Astrocyte (in vitro differentiated cells and primary cell): ENCODE results near the gene THBS4. TPM values are rescaled to one million over a fixed set of nuclear protein-coding genes. Genes with fewer than 3 reads are reported as not detected.

Experiments used
- DNase-seq: peaks from one replicate; pipeline ENCODE4 v3.0.0-alpha.2; 2010; ENCODE audit warnings: low read depth
- FAIRE-seq: peaks from 2 replicates; lab custom pipeline; 2011; peaks lifted over from hg19 to GRCh38; lab: Jason Lieb, UNC
- H2AFZ ChIP-seq: 2 replicates; pipeline ENCODE4 v1.6.0; 2012; ENCODE audit warnings: low read depth, low read length, inconsistent platforms
- H3K27ac ChIP-seq: 2 replicates; pipeline ENCODE4 v1.5.1; 2011; ENCODE audit warnings: low read depth, low read length, inconsistent platforms
- H3K27me3 ChIP-seq: 2 replicates; pipeline ENCODE4 v1.6.0; 2011; ENCODE audit warnings: low read length, inconsistent platforms; ENCODE audit not compliant: insufficient read depth
- H3K36me3 ChIP-seq: 2 replicates; pipeline ENCODE4 v1.5.1; 2011; ENCODE audit warnings: low read length, inconsistent platforms; ENCODE audit not compliant: insufficient read depth
- H3K4me1 ChIP-seq: 2 replicates; pipeline ENCODE4 v1.5.1; 2011; ENCODE audit warnings: low read length, inconsistent platforms; ENCODE audit not compliant: insufficient read depth
- H3K4me2 ChIP-seq: 2 replicates; pipeline ENCODE4 v1.6.0; 2012; ENCODE audit warnings: low read length, inconsistent platforms
- H3K4me3 ChIP-seq: 2 replicates; pipeline ENCODE4 v1.5.1; 2011; ENCODE audit warnings: low read depth, mild to moderate bottlenecking, low read length, inconsistent platforms; ENCODE audit not compliant: insufficient read depth
- H3K79me2 ChIP-seq: 2 replicates; pipeline ENCODE4 v1.6.0; 2012; ENCODE audit warnings: mild to moderate bottlenecking, low read length, inconsistent platforms; ENCODE audit not compliant: insufficient read depth
- H3K9ac ChIP-seq: 2 replicates; pipeline ENCODE4 v1.6.0; 2012; ENCODE audit warnings: mild to moderate bottlenecking, low read length, inconsistent platforms
- H3K9me3 ChIP-seq: 2 replicates; pipeline ENCODE4 v1.5.1; 2012; ENCODE audit warnings: low read depth, mild to moderate bottlenecking, low read length, inconsistent platforms; ENCODE audit not compliant: insufficient read depth
- H4K20me1 ChIP-seq: 2 replicates; pipeline ENCODE4 v1.6.0; 2012; ENCODE audit warnings: low read length, inconsistent platforms; ENCODE audit not compliant: insufficient read depth
- H3K27ac Mint-ChIP-seq: one replicate; pipeline ENCODE4 v1.8.0; 2021; ENCODE audit warnings: mild to moderate bottlenecking, mixed read lengths; ENCODE audit not compliant: unreplicated experiment
- H3K27me3 Mint-ChIP-seq: one replicate; pipeline ENCODE4 v1.8.0; 2021; ENCODE audit warnings: low read depth, mixed read lengths; ENCODE audit not compliant: unreplicated experiment
- H3K36me3 Mint-ChIP-seq: one replicate; pipeline ENCODE4 v1.8.0; 2021; ENCODE audit warnings: low read depth, mixed read lengths; ENCODE audit not compliant: unreplicated experiment
- H3K4me1 Mint-ChIP-seq: one replicate; pipeline ENCODE4 v1.8.0; 2021; ENCODE audit warnings: low read depth, mixed read lengths; ENCODE audit not compliant: unreplicated experiment
- H3K4me3 Mint-ChIP-seq: one replicate; pipeline ENCODE4 v1.8.0; 2021; ENCODE audit warnings: mild to moderate bottlenecking, moderate library complexity, mixed read lengths; ENCODE audit not compliant: unreplicated experiment
- H3K9me3 Mint-ChIP-seq: one replicate; pipeline ENCODE4 v1.8.0; 2021; ENCODE audit warnings: mild to moderate bottlenecking, mixed read lengths; ENCODE audit not compliant: unreplicated experiment
- EZH2 ChIP-seq: IDR thresholded peaks from 2 replicates; pipeline ENCODE4 v1.6.1; 2012; ENCODE audit warnings: mild to moderate bottlenecking, low read length, inconsistent platforms; ENCODE audit not compliant: insufficient read depth
- total RNA-seq: library from RNA; stranded (reverse); gene quantifications from 2 replicates; pipeline ENCODE4 v1.2.1, GENCODE V29; 2021
- TF ChIP-seq, protein P1 (sequence below): IDR thresholded peaks from 2 replicates; pipeline ENCODE4 v1.5.1; 2011; ENCODE audit warnings: low read depth, mild to moderate bottlenecking, inconsistent platforms, low read length, moderate library complexity; ENCODE audit not compliant: insufficient read depth

Gene THBS4
- total RNA-seq, 1 donor from 2014 or later = 1.1 TPM

DNA sequence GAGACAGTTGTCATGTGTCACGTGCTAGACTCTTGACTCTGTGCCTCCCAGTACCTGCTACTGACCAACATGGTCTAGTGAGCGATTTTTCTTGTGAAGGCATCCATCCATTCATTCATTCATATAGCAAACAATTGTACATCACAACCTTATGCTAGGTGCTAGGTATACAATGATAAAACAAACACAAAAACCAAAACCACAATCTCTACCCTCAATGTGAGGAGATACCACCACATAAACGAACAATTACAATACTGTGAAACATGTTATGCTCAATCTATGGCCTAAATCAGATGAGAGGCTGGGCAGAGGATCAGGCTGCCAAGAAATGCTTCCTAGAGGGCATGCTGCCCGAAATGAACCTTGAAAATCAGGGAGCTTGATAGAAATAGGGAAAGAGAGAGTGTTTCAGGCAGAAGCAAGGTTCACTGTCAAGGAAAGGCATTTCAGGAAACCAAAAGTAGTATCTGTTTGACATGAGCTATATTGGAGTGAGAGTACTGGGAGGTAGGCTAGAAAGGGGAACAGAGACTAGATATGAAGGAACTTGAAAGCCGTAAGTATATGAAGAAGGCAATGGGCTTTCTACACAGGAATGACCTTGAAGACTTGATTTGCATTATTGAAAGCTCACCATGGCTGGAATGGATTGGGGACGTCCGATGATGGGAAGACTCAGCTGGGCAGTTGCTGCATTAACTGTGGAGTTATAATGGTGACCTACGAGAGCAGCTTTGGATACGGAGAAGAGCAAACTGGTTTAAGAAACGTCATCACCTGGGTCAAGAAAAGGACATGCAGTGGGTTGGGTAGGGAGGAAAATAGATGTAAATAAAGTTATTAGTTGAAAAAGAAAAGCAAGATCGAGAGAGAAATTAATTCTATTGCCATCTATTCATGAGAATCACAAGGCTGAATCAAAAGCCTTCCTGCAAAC is 90.1 kb downstream of the THBS4 start:
- peaks cover 21% of the 10 kb centered on the region for H3K4me1 Mint-ChIP-seq
- peak; percentile 73 for FAIRE-seq
- peak overlapping the region; percentile 68 for H3K4me2 ChIP-seq

DNA sequence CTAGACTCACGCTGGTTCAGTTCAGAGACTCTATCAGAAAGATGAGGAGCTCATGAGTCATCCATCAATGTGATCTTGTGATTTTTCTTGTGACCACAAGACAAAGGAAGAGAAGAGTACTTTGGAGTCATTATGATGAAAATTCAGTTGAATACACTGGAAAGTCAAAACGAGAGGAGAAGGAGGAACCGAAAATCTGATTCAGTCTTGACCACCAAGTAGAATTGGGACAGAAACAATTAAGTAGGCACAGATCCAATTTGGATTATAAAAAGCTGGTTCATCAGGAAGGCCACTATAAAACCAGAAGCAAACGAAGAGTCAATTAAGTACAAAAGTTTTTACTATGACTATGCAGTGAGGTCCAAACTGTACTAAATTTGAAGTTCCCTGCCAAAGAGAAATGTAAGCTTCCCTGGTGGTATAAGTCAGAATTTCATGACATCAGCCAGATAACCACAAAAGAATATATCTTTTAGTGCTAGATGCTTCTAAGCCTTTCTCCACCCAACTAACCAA is 90.9 kb downstream of the THBS4 start:
- H3K27ac ChIP-seq = peak overlapping the region; percentile 73
- peaks cover 21% of the 10 kb centered on the region for H3K4me1 Mint-ChIP-seq
- no peaks in the 10 kb centered on the region for H3K79me2 ChIP-seq
- H3K27ac Mint-ChIP-seq = peak overlapping the region; percentile 79
- no peaks in the 10 kb centered on the region for H3K9me3 Mint-ChIP-seq
- DNase-seq = peak; percentile 86
- peak overlapping the region; percentile 68 for H3K4me2 ChIP-seq
- H3K27me3 Mint-ChIP-seq = no peaks in the 10 kb centered on the region
- H2AFZ ChIP-seq = peak overlapping the region; percentile 25
- H3K4me3 Mint-ChIP-seq = no peak overlapping the region
- H4K20me1 ChIP-seq = no peaks in the 10 kb centered on the region
- peaks cover 15% of the 10 kb centered on the region for H3K4me1 ChIP-seq
- no peaks in the 10 kb centered on the region for H3K36me3 Mint-ChIP-seq
- H3K9ac ChIP-seq = peak overlapping the region; percentile 45
- H3K4me3 ChIP-seq = peak overlapping the region; percentile 25
- H3K27me3 ChIP-seq = no peaks in the 10 kb centered on the region
- FAIRE-seq = peak; percentile 88
- no peaks in the 10 kb centered on the region for H3K36me3 ChIP-seq
- TF ChIP-seq, protein P1, sequence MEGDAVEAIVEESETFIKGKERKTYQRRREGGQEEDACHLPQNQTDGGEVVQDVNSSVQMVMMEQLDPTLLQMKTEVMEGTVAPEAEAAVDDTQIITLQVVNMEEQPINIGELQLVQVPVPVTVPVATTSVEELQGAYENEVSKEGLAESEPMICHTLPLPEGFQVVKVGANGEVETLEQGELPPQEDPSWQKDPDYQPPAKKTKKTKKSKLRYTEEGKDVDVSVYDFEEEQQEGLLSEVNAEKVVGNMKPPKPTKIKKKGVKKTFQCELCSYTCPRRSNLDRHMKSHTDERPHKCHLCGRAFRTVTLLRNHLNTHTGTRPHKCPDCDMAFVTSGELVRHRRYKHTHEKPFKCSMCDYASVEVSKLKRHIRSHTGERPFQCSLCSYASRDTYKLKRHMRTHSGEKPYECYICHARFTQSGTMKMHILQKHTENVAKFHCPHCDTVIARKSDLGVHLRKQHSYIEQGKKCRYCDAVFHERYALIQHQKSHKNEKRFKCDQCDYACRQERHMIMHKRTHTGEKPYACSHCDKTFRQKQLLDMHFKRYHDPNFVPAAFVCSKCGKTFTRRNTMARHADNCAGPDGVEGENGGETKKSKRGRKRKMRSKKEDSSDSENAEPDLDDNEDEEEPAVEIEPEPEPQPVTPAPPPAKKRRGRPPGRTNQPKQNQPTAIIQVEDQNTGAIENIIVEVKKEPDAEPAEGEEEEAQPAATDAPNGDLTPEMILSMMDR = peak; percentile 13
- no peak for TF ChIP-seq EZH2
- no peaks in the 10 kb centered on the region for H3K9me3 ChIP-seq

More for the DNA sequence above, 90.1 kb downstream of the THBS4 start:
- H3K36me3 ChIP-seq = no peaks in the 10 kb centered on the region
- H3K9ac ChIP-seq = peak overlapping the region; percentile 45
- H3K9me3 ChIP-seq = no peaks in the 10 kb centered on the region
- no peak overlapping the region for H2AFZ ChIP-seq
- H3K79me2 ChIP-seq = no peaks in the 10 kb centered on the region
- H3K4me3 Mint-ChIP-seq = no peak overlapping the region
- no peaks in the 10 kb centered on the region for H3K27me3 ChIP-seq
- no peak for DNase-seq
- H3K27me3 Mint-ChIP-seq = no peaks in the 10 kb centered on the region
- peaks cover 15% of the 10 kb centered on the region for H3K4me1 ChIP-seq
- TF ChIP-seq EZH2 = no peak
- H3K4me3 ChIP-seq = no peak overlapping the region
- H3K27ac Mint-ChIP-seq = peak overlapping the region; percentile 51
- H4K20me1 ChIP-seq = no peaks in the 10 kb centered on the region
- H3K36me3 Mint-ChIP-seq = no peaks in the 10 kb centered on the region
- no peaks in the 10 kb centered on the region for H3K9me3 Mint-ChIP-seq
- peak overlapping the region; percentile 73 for H3K27ac ChIP-seq

- FAIRE-seq (no peak), DNase-seq (peak; percentile 26)
- no peaks in the 10 kb centered on the region for H3K27me3 Mint-ChIP-seq
- Histone ChIP-seq H3K9me3 (no peaks in the 10 kb centered on the region), H4K20me1 (no peaks in the 10 kb centered on the region), H3K4me1 (peaks cover 15% of the 10 kb centered on the region), H3K4me3 (no peak overlapping the region), H3K27me3 (no peaks in the 10 kb centered on the region), H3K9ac (no peak overlapping the region), H2AFZ (no peak overlapping the region), H3K4me2 (no peak overlapping the region), H3K79me2 (no peaks in the 10 kb centered on the region), H3K36me3 (no peaks in the 10 kb centered on the region), H3K27ac (no peak overlapping the region)
- TF ChIP-seq, protein P1 = no peak
- no peak for TF ChIP-seq EZH2
- no peak overlapping the region for H3K4me3 Mint-ChIP-seq
- H3K4me1 Mint-ChIP-seq = peaks cover 21% of the 10 kb centered on the region
- no peaks in the 10 kb centered on the region for H3K9me3 Mint-ChIP-seq
- H3K27ac Mint-ChIP-seq = no peak overlapping the region
- H3K36me3 Mint-ChIP-seq = no peaks in the 10 kb centered on the region
Observed at GRCh38 chr5:80127116-80127552, 92.0 kb downstream of the THBS4 start.
